K562 (cell line): ENCODE results near the gene KIF6. TPM values are rescaled to one million over a fixed set of nuclear protein-coding genes. Genes with fewer than 3 reads are reported as not detected.

ENCODE experiments used
- GABPB1 ChIP-seq: sonication (generic); formaldehyde crosslinking; IDR thresholded peaks from 2 replicates; pipeline ENCODE4 v1.8.0; 2022; ENCODE audit warnings: mild to moderate bottlenecking, missing genetic modification reagents
- SMC3 ChIP-seq: conservative IDR thresholded peaks from 2 replicates; pipeline ENCODE4 v1.6.1; 2011; ENCODE audit warnings: low read depth, low read length, improper control_type of control experiment; ENCODE audit not compliant: insufficient read depth
- ZNF282 ChIP-seq: sonication (generic); formaldehyde crosslinking; IDR thresholded peaks from 2 replicates; pipeline ENCODE4 v1.8.1; 2023; ENCODE audit warnings: missing genetic modification reagents
- polyA plus RNA-seq, 8 experiments: library from polyadenylated mRNA; depleted of rRNA in 4 of 8; stranded (reverse) in 5 of 8; unstranded in 3 of 8; fragments of >200 nt; fragmentation: Nextera tagmentation in 2 of 8; fragmentation: Illumina TruSeq in 1 of 8; extraction: Ambion mirVana in 2 of 8; extraction: Trizol in 1 of 8; gene quantifications; 2 replicates each; pipeline versions ENCODE4 v1.2.1 to v1.2.3, GENCODE V29; 2011 to 2014; ENCODE audit warnings: inconsistent platforms in 1 of 8, missing spikeins in 1 of 8
- total RNA-seq, 7 experiments: library from RNA; depleted of rRNA in 6 of 7; stranded (reverse); fragments of >200 nt in 6 of 7; fragmentation: Illumina TruSeq in 2 of 7; extraction: Trizol in 2 of 7; gene quantifications; 2 replicates each; pipeline versions ENCODE4 v1.2.1 to v1.2.3, GENCODE V29; 2011 to 2021; ENCODE audit warnings: low replicate concordance in 1 of 7
- TF ChIP-seq, protein P1 (sequence below), 2 experiments: fragments of 450-650 bp; formaldehyde crosslinking in 1 of 2; IDR thresholded peaks; 2 replicates each; pipeline versions ENCODE4 v1.4.0 to v1.6.1; 2014 to 2020; ENCODE audit warnings: mild to moderate bottlenecking in 2 of 2, borderline replicate concordance in 1 of 2, low read depth in 1 of 2
- TF ChIP-seq, protein P2 (sequence below): fragments of 450-650 bp; IDR thresholded peaks from 2 replicates; pipeline ENCODE4 v1.6.1; 2016; ENCODE audit warnings: mild to moderate bottlenecking, moderate library complexity

Gene KIF6
- total and polyA plus RNA-seq, 9 of the 15 experiments (the other 6 are each of a cell fraction or from before 2014, with no cell fraction given): not detected

GRCh38 chr6:39314273-39314795 lies 410.9 kb downstream of the KIF6 start, which contains the start of gene KCNK17 (continued):
- TF ChIP-seq, protein P1, sequence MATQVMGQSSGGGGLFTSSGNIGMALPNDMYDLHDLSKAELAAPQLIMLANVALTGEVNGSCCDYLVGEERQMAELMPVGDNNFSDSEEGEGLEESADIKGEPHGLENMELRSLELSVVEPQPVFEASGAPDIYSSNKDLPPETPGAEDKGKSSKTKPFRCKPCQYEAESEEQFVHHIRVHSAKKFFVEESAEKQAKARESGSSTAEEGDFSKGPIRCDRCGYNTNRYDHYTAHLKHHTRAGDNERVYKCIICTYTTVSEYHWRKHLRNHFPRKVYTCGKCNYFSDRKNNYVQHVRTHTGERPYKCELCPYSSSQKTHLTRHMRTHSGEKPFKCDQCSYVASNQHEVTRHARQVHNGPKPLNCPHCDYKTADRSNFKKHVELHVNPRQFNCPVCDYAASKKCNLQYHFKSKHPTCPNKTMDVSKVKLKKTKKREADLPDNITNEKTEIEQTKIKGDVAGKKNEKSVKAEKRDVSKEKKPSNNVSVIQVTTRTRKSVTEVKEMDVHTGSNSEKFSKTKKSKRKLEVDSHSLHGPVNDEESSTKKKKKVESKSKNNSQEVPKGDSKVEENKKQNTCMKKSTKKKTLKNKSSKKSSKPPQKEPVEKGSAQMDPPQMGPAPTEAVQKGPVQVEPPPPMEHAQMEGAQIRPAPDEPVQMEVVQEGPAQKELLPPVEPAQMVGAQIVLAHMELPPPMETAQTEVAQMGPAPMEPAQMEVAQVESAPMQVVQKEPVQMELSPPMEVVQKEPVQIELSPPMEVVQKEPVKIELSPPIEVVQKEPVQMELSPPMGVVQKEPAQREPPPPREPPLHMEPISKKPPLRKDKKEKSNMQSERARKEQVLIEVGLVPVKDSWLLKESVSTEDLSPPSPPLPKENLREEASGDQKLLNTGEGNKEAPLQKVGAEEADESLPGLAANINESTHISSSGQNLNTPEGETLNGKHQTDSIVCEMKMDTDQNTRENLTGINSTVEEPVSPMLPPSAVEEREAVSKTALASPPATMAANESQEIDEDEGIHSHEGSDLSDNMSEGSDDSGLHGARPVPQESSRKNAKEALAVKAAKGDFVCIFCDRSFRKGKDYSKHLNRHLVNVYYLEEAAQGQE (IDR thresholded peaks at IDR 0.05; ENCODE audit: borderline replicate concordance): no peak
- TF ChIP-seq, protein P1 (CRISPR knock-in tag; IDR thresholded peaks at IDR 0.05; ENCODE audit: low read depth): no peak
- TF ChIP-seq ZNF282 (CRISPR knock-in tag): no peak
- TF ChIP-seq, protein P2, sequence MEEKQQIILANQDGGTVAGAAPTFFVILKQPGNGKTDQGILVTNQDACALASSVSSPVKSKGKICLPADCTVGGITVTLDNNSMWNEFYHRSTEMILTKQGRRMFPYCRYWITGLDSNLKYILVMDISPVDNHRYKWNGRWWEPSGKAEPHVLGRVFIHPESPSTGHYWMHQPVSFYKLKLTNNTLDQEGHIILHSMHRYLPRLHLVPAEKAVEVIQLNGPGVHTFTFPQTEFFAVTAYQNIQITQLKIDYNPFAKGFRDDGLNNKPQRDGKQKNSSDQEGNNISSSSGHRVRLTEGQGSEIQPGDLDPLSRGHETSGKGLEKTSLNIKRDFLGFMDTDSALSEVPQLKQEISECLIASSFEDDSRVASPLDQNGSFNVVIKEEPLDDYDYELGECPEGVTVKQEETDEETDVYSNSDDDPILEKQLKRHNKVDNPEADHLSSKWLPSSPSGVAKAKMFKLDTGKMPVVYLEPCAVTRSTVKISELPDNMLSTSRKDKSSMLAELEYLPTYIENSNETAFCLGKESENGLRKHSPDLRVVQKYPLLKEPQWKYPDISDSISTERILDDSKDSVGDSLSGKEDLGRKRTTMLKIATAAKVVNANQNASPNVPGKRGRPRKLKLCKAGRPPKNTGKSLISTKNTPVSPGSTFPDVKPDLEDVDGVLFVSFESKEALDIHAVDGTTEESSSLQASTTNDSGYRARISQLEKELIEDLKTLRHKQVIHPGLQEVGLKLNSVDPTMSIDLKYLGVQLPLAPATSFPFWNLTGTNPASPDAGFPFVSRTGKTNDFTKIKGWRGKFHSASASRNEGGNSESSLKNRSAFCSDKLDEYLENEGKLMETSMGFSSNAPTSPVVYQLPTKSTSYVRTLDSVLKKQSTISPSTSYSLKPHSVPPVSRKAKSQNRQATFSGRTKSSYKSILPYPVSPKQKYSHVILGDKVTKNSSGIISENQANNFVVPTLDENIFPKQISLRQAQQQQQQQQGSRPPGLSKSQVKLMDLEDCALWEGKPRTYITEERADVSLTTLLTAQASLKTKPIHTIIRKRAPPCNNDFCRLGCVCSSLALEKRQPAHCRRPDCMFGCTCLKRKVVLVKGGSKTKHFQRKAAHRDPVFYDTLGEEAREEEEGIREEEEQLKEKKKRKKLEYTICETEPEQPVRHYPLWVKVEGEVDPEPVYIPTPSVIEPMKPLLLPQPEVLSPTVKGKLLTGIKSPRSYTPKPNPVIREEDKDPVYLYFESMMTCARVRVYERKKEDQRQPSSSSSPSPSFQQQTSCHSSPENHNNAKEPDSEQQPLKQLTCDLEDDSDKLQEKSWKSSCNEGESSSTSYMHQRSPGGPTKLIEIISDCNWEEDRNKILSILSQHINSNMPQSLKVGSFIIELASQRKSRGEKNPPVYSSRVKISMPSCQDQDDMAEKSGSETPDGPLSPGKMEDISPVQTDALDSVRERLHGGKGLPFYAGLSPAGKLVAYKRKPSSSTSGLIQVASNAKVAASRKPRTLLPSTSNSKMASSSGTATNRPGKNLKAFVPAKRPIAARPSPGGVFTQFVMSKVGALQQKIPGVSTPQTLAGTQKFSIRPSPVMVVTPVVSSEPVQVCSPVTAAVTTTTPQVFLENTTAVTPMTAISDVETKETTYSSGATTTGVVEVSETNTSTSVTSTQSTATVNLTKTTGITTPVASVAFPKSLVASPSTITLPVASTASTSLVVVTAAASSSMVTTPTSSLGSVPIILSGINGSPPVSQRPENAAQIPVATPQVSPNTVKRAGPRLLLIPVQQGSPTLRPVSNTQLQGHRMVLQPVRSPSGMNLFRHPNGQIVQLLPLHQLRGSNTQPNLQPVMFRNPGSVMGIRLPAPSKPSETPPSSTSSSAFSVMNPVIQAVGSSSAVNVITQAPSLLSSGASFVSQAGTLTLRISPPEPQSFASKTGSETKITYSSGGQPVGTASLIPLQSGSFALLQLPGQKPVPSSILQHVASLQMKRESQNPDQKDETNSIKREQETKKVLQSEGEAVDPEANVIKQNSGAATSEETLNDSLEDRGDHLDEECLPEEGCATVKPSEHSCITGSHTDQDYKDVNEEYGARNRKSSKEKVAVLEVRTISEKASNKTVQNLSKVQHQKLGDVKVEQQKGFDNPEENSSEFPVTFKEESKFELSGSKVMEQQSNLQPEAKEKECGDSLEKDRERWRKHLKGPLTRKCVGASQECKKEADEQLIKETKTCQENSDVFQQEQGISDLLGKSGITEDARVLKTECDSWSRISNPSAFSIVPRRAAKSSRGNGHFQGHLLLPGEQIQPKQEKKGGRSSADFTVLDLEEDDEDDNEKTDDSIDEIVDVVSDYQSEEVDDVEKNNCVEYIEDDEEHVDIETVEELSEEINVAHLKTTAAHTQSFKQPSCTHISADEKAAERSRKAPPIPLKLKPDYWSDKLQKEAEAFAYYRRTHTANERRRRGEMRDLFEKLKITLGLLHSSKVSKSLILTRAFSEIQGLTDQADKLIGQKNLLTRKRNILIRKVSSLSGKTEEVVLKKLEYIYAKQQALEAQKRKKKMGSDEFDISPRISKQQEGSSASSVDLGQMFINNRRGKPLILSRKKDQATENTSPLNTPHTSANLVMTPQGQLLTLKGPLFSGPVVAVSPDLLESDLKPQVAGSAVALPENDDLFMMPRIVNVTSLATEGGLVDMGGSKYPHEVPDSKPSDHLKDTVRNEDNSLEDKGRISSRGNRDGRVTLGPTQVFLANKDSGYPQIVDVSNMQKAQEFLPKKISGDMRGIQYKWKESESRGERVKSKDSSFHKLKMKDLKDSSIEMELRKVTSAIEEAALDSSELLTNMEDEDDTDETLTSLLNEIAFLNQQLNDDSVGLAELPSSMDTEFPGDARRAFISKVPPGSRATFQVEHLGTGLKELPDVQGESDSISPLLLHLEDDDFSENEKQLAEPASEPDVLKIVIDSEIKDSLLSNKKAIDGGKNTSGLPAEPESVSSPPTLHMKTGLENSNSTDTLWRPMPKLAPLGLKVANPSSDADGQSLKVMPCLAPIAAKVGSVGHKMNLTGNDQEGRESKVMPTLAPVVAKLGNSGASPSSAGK: no peak
- no peak for TF ChIP-seq GABPB1 (CRISPR knock-in tag)
- no peak for TF ChIP-seq SMC3
